ENCODE measurements around the gene CELSR3.

Gene CELSR3

GRCh38 chr3:48662753-48663488 lies at the start of gene CELSR3:
Gene CELSR3 (minus strand): TSS chr3:48662886. CDS start chr3:48662634, 252 bp downstream.
- peak; percentile 38 to 54 for DNase-seq

GRCh38 chr3:48711727-48712126 lies 49.0 kb upstream of the CELSR3 start:
- DNase-seq, result no peak

GRCh38 chr3:48709051-48709461 lies 46.4 kb upstream of the CELSR3 start:
- no peak for DNase-seq

- no peak for DNase-seq
Observed at GRCh38 chr3:48708481-48708889, 45.8 kb upstream of the CELSR3 start.

GRCh38 chr3:48707157-48707556 lies 44.5 kb upstream of the CELSR3 start:
- no peak for DNase-seq

GRCh38 chr3:48702320-48702920 lies 39.7 kb upstream of the CELSR3 start:
- DNase-seq, result no peak

- no peak for DNase-seq
Observed at GRCh38 chr3:48700731-48701405, 38.2 kb upstream of the CELSR3 start.

- DNase-seq, result no peak
Observed at GRCh38 chr3:48698891-48699290, 36.2 kb upstream of the CELSR3 start.

- no peak for DNase-seq
Observed at GRCh38 chr3:48697952-48698351, 35.3 kb upstream of the CELSR3 start.

GRCh38 chr3:48696601-48697000 lies 33.9 kb upstream of the CELSR3 start:
- DNase-seq, result no peak

- no peak for DNase-seq
Observed at GRCh38 chr3:48696156-48696555, 33.5 kb upstream of the CELSR3 start.

GRCh38 chr3:48695393-48695753 lies 32.7 kb upstream of the CELSR3 start:
- DNase-seq, result no peak

GRCh38 chr3:48694610-48695392 lies 32.1 kb upstream of the CELSR3 start:
- DNase-seq, result no peak

GRCh38 chr3:48693826-48694225 lies 31.1 kb upstream of the CELSR3 start:
- no peak for DNase-seq

- DNase-seq, result no peak
Observed at GRCh38 chr3:48692551-48692950, 29.9 kb upstream of the CELSR3 start.

- no peak for DNase-seq
Observed at GRCh38 chr3:48690846-48691458, 28.3 kb upstream of the CELSR3 start.

GRCh38 chr3:48689384-48689783 lies 26.7 kb upstream of the CELSR3 start:
- no peak for DNase-seq

- no peak for DNase-seq
Observed at GRCh38 chr3:48688737-48689075, 26.0 kb upstream of the CELSR3 start.

- no peak for DNase-seq
Observed at GRCh38 chr3:48688032-48688736, 25.5 kb upstream of the CELSR3 start.

GRCh38 chr3:48687220-48687678 lies 24.6 kb upstream of the CELSR3 start:
- no peak for DNase-seq

- no peak for DNase-seq
Observed at GRCh38 chr3:48686538-48687219, 24.0 kb upstream of the CELSR3 start.
